ENCODE measurements around the gene BEST1. TPM values are rescaled to one million over a fixed set of nuclear protein-coding genes. Genes with fewer than 3 reads are reported as not detected.

Gene BEST1
- total RNA-seq, 1 experiment from 2014 or later = 0.81 TPM

DNA sequence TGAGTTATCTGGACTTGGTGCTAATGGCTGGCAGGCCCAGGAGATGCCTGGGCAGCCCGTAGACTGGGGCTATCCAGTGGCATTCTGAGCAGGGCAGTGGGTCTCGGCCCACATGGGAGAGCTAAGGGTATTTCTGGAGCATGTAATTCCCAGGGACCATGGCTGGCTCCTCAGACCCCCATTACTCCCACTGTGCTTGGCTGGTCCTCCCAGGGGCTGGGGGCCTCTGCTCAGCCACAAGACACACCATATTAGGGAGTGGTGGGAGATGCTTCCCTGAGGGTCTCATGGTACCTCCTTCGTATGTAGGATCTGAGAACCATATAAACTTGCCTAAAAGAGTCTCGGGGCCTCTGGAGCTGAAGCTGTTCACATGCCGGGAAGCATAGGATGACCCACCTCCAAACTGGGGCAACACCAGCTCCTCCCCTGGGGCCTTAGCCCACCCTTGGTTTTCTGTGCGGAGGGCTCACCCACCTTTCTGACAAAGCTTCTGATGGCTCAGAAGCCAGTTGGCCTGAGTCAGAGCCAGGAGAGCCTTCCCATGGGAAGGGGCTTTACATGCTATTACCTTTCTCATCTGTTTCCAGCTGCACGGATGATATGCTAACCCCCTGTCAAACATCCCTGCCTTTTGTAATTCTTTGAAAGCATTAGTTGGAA lies 26.8 kb downstream of the BEST1 start:
- BruUV-seq (replicated peaks) = no TSS peak
- POLR2A ChIA-PET (ENCODE audit: unreplicated experiment) = interaction anchor here (0.6 kb wide), 1 partner anchor 68 kb away, joined by 3 read pairs; no protein-coding TSS in a partner anchor
- Histone ChIP-seq H3K9me2 (ENCODE audit: insufficient read depth) (no peaks in the 10 kb centered on the region), H4K20me1 (ENCODE audit: insufficient read depth) (no peaks in the 10 kb centered on the region), H3F3A (ENCODE audit: insufficient read depth, low read depth) (peaks cover 43% of the 10 kb centered on the region), H3K79me2 (ENCODE audit: low read depth) (0 out of 2 replicates have a peak, but pooled peaks cover 7% of the 10 kb centered on the region), H3K4me3 (no peak overlapping the region), H3K27me3 (ENCODE audit: insufficient read depth, low read depth) (no peaks in the 10 kb centered on the region), H3K4me1 (replicated peaks; ENCODE audit: insufficient read depth) (peaks cover 90% of the 10 kb centered on the region), H3K27ac (no peak overlapping the region), H3K9me3 (ENCODE audit: insufficient read depth, low read depth) (no peaks in the 10 kb centered on the region), H3K36me3 (ENCODE audit: low read depth) (no peaks in the 10 kb centered on the region), H2AFZ (no peak overlapping the region), H3K4me2 (no peak overlapping the region)
- CTCF ChIA-PET = interaction anchor here (0.7 kb wide), 1 partner anchor 615 kb away, joined by 3 read pairs; no protein-coding TSS in a partner anchor
- intact Hi-C loops (cut with micrococcal nuclease; ENCODE audit: unreplicated experiment) = no loop called here
- peak in 1 of 2 experiments; percentile 11 for DNase-seq
- TF ChIP-seq EZH2 (IDR thresholded peaks at IDR 0.05; ENCODE audit: low read depth) = no peak
- TF ChIP-seq, protein P1, sequence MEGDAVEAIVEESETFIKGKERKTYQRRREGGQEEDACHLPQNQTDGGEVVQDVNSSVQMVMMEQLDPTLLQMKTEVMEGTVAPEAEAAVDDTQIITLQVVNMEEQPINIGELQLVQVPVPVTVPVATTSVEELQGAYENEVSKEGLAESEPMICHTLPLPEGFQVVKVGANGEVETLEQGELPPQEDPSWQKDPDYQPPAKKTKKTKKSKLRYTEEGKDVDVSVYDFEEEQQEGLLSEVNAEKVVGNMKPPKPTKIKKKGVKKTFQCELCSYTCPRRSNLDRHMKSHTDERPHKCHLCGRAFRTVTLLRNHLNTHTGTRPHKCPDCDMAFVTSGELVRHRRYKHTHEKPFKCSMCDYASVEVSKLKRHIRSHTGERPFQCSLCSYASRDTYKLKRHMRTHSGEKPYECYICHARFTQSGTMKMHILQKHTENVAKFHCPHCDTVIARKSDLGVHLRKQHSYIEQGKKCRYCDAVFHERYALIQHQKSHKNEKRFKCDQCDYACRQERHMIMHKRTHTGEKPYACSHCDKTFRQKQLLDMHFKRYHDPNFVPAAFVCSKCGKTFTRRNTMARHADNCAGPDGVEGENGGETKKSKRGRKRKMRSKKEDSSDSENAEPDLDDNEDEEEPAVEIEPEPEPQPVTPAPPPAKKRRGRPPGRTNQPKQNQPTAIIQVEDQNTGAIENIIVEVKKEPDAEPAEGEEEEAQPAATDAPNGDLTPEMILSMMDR (conservative IDR thresholded peaks at IDR 0.05) = no peak

DNA sequence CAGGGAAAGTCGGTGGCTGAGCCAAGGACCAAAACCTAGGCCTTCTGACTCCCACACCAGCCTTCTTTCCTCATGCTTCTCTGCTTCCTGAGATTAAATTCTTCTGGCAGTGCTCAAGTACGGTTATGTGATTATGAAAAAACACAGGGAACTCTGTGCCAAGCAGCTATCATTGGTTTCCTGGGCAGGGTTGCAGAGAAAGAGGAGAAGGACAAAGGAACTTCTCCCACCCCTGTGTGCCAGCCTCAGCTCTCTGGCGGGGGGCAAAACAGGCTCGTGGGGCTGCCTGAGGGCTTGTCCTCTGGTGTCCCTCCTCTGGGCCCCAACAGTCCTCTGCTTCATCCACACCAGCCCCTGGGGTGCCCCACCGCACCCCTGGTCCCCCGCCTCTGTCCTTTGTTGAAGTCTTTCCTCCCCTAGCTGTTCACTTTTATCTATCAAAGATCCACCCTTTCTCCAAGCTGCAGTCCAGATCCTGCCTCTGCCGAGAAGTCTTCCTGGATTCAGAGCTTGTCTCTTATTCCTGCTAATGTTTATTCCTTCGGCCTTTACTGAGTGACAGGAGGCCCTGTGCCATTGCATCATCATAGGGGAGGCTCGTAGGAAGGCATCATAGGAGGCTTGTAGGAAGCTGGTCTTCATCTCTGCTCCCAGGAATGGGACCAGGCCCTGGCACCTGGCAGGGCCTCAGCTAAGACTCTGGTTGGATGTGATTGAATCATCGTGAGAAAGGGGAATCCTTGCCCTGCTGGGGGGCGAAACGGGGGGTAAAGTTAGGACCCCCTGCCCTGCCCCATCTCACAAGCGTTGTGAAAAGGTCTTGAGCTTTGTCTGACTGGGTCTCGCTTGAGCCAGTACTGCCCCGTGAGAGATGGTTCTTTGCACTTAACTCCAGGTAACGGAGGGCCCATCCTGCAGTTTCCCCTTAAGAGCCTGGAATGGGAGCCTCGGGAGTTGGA lies 28.8 kb downstream of the BEST1 start:
- ChIA-PET POLR2A (ENCODE audit: unreplicated experiment) (interaction anchor here (0.5 to 0.7 kb wide), 7 partner anchors 11 to 567 kb away, joined by 3 to 5 read pairs (median 3); partner anchors contain the start of gene FTH1), CTCF (interaction anchor here (0.6 to 1.0 kb wide), 2 partner anchors 34 to 41 kb away, joined by 3 to 9 read pairs; no protein-coding TSS in a partner anchor)
- DNase-seq = peak in 1 of 2 experiments; percentile 78
- H3K36me3 ChIP-seq (ENCODE audit: low read depth) = no peaks in the 10 kb centered on the region
- TF ChIP-seq, protein P1 (conservative IDR thresholded peaks at IDR 0.05) = no peak
- TF ChIP-seq EZH2 (IDR thresholded peaks at IDR 0.05; ENCODE audit: low read depth) = no peak
- peak overlapping the region; percentile 30 for H3K4me2 ChIP-seq
- peaks cover 70% of the 10 kb centered on the region for H3K4me1 ChIP-seq (replicated peaks; ENCODE audit: insufficient read depth)
- H4K20me1 ChIP-seq (ENCODE audit: insufficient read depth) = no peaks in the 10 kb centered on the region
- H3K27me3 ChIP-seq (ENCODE audit: insufficient read depth, low read depth) = no peaks in the 10 kb centered on the region
- H3K9me2 ChIP-seq (ENCODE audit: insufficient read depth) = no peaks in the 10 kb centered on the region
- peaks cover 23% of the 10 kb centered on the region; the same call in 1 of the 2 replicates for H3F3A ChIP-seq (ENCODE audit: insufficient read depth, low read depth)
- peak overlapping the region; percentile 72 for H3K27ac ChIP-seq
- 0 out of 2 replicates have a peak, but pooled peaks cover 7% of the 10 kb centered on the region for H3K79me2 ChIP-seq (ENCODE audit: low read depth)
- H3K9me3 ChIP-seq (ENCODE audit: insufficient read depth, low read depth) = no peaks in the 10 kb centered on the region
- intact Hi-C loops (cut with micrococcal nuclease; ENCODE audit: unreplicated experiment) = no loop called here
- no peak overlapping the region for H2AFZ ChIP-seq
- BruUV-seq (replicated peaks) = no TSS peak
- no peak overlapping the region for H3K4me3 ChIP-seq

Measured in PC-9 (cell line).